Adrenal gland (tissue), 12 donors: ENCODE measurements around the gene TCEA3. TPM values are rescaled to one million over a fixed set of nuclear protein-coding genes. Genes with fewer than 3 reads are reported as not detected.
A peak's percentile ranks its signal among the peaks of the same experiment; 100 is the strongest.

Source experiments
- DNase-seq, 7 donors: peaks; one replicate each; pipeline ENCODE4 v3.0.0-alpha.2; 2019 to 2020
- H3K27ac ChIP-seq, 5 donors: fragments of 200-600 bp; sonication (generic) in 4 of 5; 1 replicate in 3 of 5; 2 replicates in 2 of 5; pipeline versions ENCODE4 v1.5.1 to v1.8.0; 2016 to 2020; ENCODE audit warnings: mild to moderate bottlenecking in 1 of 5
- H3K27me3 ChIP-seq: fragments of 200-600 bp; 2 replicates; pipeline ENCODE4 v1.8.0; 2021
- H3K36me3 ChIP-seq, 2 donors: fragments of 200-600 bp; replicated peaks in 1 of 2; 1 replicate in 1 of 2; 2 replicates in 1 of 2; pipeline versions ENCODE4 v1.5.1 to v1.8.0; 2018 to 2022
- H3K4me1 ChIP-seq, 2 donors: fragments of 200-600 bp; replicated peaks in 1 of 2; 1 replicate in 1 of 2; 2 replicates in 1 of 2; pipeline versions ENCODE4 v1.5.1 to v1.8.0; 2018 to 2021
- H3K4me3 ChIP-seq, 4 donors: fragments of 200-600 bp; sonication (generic) in 3 of 4; one replicate each; pipeline ENCODE4 v1.5.1; 2016 to 2018
- H3K9me3 ChIP-seq, 3 donors: fragments of 200-600 bp; sonication (generic) in 1 of 3; replicated peaks in 1 of 3; 1 replicate in 2 of 3; 2 replicates in 1 of 3; pipeline versions ENCODE4 v1.5.1 to v1.8.0; 2016 to 2021
- POLR2A ChIP-seq, 2 donors: fragments of 450-650 bp; IDR thresholded peaks; one replicate each; pipeline ENCODE4 v1.6.1; 2017; ENCODE audit warnings: antibody characterized with exemption in 2 of 2, mild to moderate bottlenecking in 2 of 2, moderate library complexity in 1 of 2
- WGBS, 4 donors: extraction: QIAGEN DNeasy Blood & Tissue Kit in 2 of 4; methylation state at CpG; one replicate each; pipeline versions ENCODE4 v1.1.5 to v1.1.7; 2013 to 2017; 5-methylcytosine and 5-hydroxymethylcytosine counted together
- intact Hi-C, 2 donors: fragments of 100-400 bp; cut with DNase I; formaldehyde crosslinking; loops; one replicate each; pipeline versions ENCODE4 v1.14.1 to v1.15.0; 2022 to 2023
- polyA plus RNA-seq, 3 donors: library from polyadenylated mRNA; stranded (reverse); fragments of 200-250 nt in 2 of 3; fragments of 350-450 nt in 1 of 3; fragmentation: Illumina TruSeq in 1 of 3; extraction: RNeasy Lipid Tissue Mini Kit (QIAGEN cat#74804) in 1 of 3; gene quantifications; one replicate each; pipeline ENCODE4 v1.2.3, GENCODE V29; 2013 to 2014
- total RNA-seq, 9 donors: library from RNA; depleted of rRNA in 4 of 9; stranded (reverse); fragments of >200 nt in 4 of 9; fragments of 120-200 nt in 1 of 9; fragmentation: NEBNext Ultra II Directional in 1 of 9; extraction: Animal tissue kit (Norgen Biotek cat#: 25700) in 1 of 9; gene quantifications; one replicate each; pipeline versions ENCODE4 v1.1.0 to v1.2.4, GENCODE V29; 2013 to 2023
- TF ChIP-seq, protein P1 (sequence below), 6 experiments: fragments of 450-650 bp in 4 of 6; fragments of 200-600 bp in 2 of 6; sonication (generic) in 1 of 6; IDR thresholded peaks; 1 replicate in 5 of 6; 2 replicates in 1 of 6; pipeline versions ENCODE4 v1.5.1 to v1.8.0; 2016 to 2021; ENCODE audit warnings: antibody characterized with exemption in 6 of 6, mild to moderate bottlenecking in 2 of 6, moderate library complexity in 1 of 6
- donor health status: healthy with polysubstance abuse.
- donor health status: Bipolar disorder and iron deficiency.
- donor health status: DM: yes; HTN: yes; CAD: no.
- donor health status: DM: no; HTN: no; CAD: no.
- donor health status: DM: no; HTN: no; CAD: no.
- donor health status: DM: yes; HTN: yes; CAD: no.

TCEA3 gene
- total and polyA plus RNA-seq, 12 donors: 23.6 to 171 (median 115) TPM

DNA sequence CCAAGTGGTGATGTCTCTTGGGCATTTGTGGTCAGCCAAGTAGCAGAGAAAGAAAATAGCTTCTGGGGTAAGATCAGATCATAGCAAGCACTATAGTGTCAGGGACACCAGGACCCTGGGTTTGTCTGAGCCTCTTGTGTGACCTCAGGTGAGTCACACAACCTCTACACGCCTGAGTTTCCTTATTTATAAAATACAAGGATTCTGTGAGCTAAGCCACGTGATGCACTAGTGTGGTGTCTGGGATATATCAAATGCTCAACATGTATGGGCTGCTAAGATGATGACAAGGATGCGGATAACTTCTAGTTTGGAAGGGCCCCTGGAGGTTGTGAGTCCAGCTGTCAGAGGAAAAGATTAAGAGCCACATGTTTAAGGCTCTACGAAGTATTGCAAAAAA lies 30.4 kb downstream of the TCEA3 start:
- Histone ChIP-seq H3K27me3 (no peaks in the 10 kb centered on the region), H3K4me3 (no peak overlapping the region), H3K36me3 (peaks cover 0 to 7% of the 10 kb centered on the region in 2 donors), H3K9me3 (no peaks in the 10 kb centered on the region), H3K4me1 (peaks cover 23 to 31% of the 10 kb centered on the region in 2 donors), H3K27ac (peak overlapping the region; percentile 47 to 94 (median 84))
- intact Hi-C loops: no loop called here
- TF ChIP-seq POLR2A (IDR thresholded peaks at IDR 0.05): no peak
- TF ChIP-seq, protein P1, sequence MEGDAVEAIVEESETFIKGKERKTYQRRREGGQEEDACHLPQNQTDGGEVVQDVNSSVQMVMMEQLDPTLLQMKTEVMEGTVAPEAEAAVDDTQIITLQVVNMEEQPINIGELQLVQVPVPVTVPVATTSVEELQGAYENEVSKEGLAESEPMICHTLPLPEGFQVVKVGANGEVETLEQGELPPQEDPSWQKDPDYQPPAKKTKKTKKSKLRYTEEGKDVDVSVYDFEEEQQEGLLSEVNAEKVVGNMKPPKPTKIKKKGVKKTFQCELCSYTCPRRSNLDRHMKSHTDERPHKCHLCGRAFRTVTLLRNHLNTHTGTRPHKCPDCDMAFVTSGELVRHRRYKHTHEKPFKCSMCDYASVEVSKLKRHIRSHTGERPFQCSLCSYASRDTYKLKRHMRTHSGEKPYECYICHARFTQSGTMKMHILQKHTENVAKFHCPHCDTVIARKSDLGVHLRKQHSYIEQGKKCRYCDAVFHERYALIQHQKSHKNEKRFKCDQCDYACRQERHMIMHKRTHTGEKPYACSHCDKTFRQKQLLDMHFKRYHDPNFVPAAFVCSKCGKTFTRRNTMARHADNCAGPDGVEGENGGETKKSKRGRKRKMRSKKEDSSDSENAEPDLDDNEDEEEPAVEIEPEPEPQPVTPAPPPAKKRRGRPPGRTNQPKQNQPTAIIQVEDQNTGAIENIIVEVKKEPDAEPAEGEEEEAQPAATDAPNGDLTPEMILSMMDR (IDR thresholded peaks at IDR 0.05): no peak
- WGBS, 4 donors: 26 to 44% (median 40%) methylated on average over 4 of the region's 4 CpGs
- DNase-seq: peak in 3 of 7 donors; percentile 55 to 62 (median 55)

DNA sequence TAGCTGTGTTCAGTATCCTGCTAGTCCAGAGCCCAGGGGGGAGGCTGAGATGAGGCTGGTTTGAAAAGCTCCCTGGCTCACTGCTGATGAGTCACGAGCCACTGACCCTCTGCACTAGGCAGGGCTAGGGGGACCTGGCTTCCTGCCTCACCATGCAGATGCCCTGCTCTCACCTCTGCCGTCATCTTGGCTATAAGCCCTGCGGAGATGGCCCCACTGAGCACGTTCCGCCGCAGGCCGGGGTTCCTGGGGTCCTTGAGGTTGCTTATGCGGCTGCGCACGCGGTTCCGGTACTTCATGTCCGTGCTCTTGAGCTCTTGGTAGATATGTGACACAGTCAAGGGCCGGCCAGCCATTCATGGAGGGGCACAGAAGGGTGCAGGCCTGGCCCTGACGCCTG lies 30.8 kb downstream of the TCEA3 start:
- Histone ChIP-seq H3K4me3 (no peak overlapping the region), H3K4me1 (peaks cover 23 to 31% of the 10 kb centered on the region in 2 donors), H3K27me3 (no peaks in the 10 kb centered on the region), H3K36me3 (peaks cover 0 to 7% of the 10 kb centered on the region in 2 donors), H3K9me3 (no peaks in the 10 kb centered on the region), H3K27ac (peak overlapping the region; percentile 47 to 94 (median 84))
- intact Hi-C loops: no loop called here
- DNase-seq: peak; percentile 74 to 94 (median 93)
- TF ChIP-seq, protein P1 (IDR thresholded peaks at IDR 0.05): no peak
- TF ChIP-seq POLR2A (IDR thresholded peaks at IDR 0.05): no peak
- WGBS, 4 donors: 69 to 90% (median 78%) methylated on average over 12 to 15 of the region's 15 CpGs

DNA sequence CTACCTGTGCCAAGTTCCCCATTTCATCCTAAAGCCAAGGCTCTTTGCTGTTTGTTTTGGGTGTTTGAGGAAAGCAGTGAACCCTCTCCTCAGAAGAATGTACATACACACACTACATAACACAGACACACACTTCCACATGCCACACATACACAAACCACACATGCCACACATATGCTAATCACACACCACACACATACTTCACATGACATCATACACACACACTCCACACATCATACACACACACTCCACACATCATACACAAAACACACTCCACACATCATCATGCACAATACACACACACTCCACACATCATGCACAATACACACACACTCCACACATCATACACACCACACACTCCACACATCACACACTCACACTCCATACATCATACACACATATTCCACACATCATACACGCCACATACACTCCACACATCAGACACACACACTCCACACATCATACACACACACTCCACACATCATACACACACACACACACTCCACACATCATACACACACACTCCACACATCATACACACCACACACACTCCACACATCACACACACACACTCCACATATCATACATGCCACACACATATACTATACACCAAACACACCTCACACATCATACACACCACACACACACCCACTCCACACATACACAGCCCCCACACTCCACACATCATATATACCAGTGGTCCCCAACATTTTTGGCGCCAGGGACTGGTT lies 32.3 kb downstream of the TCEA3 start:
- H3K4me3 ChIP-seq: no peak overlapping the region
- no peak for TF ChIP-seq POLR2A (IDR thresholded peaks at IDR 0.05)
- TF ChIP-seq, protein P1 (IDR thresholded peaks at IDR 0.05): no peak
- peak overlapping the region in 1 of 5 donors; percentile 84 for H3K27ac ChIP-seq
- WGBS, 4 donors: 68 to 83% (median 75%) methylated on average over 2 of the region's 2 CpGs
- H3K27me3 ChIP-seq: no peaks in the 10 kb centered on the region
- peaks cover 23 to 31% of the 10 kb centered on the region in 2 donors for H3K4me1 ChIP-seq
- intact Hi-C loops: no loop called here
- DNase-seq: no peak
- H3K36me3 ChIP-seq: peaks cover 0 to 5% of the 10 kb centered on the region in 2 donors
- no peaks in the 10 kb centered on the region for H3K9me3 ChIP-seq

DNA sequence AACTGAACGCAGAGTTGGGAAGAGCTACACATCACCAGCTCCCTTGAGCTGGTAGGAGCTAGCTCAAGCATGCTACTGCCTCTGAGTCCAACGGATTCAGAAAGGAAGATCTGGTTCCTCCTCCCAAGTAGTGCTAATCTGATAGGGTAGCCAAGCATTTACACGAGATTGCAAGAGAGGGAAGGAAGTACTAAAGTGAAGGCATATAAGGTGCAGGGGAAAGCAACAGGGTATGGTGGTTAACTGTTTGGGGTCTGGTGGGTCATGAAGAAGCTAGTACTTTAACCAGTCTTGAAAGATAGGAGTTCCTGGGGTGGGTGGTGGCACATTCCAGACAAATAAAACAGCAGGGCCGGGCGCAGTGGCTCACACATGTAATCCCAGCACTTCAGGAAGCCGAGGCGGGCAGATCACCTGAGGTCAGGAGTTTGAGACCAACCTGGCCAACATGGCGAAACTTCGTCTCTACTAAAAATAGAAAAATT lies 34.7 kb downstream of the TCEA3 start:
- WGBS, 4 donors: 79 to 84% (median 80%) methylated on average over 9 of the region's 9 CpGs
- H3K27me3 ChIP-seq: no peaks in the 10 kb centered on the region
- peaks cover 0 to 11% of the 10 kb centered on the region in 2 donors for H3K36me3 ChIP-seq
- intact Hi-C loops: no loop called here
- peaks cover 16 to 24% of the 10 kb centered on the region in 2 donors for H3K4me1 ChIP-seq
- no peak overlapping the region for H3K4me3 ChIP-seq
- no peaks in the 10 kb centered on the region for H3K9me3 ChIP-seq
- no peak overlapping the region for H3K27ac ChIP-seq
- TF ChIP-seq, protein P1 (IDR thresholded peaks at IDR 0.05): no peak
- TF ChIP-seq POLR2A (IDR thresholded peaks at IDR 0.05): no peak
- no peak for DNase-seq
